ENCODE data around the gene LRRC8A. TPM values are rescaled to one million over a fixed set of nuclear protein-coding genes. Genes with fewer than 3 reads are reported as not detected.

LRRC8A gene
- total RNA-seq, 3 donors from 2014 or later, result 25.3 to 48.5 (median 25.4) TPM

DNA sequence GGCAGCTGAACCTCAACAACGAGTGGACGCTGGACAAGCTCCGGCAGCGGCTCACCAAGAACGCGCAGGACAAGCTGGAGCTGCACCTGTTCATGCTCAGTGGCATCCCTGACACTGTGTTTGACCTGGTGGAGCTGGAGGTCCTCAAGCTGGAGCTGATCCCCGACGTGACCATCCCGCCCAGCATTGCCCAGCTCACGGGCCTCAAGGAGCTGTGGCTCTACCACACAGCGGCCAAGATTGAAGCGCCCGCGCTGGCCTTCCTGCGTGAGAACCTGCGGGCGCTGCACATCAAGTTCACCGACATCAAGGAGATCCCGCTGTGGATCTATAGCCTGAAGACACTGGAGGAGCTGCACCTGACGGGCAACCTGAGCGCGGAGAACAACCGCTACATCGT lies 26.4 kb downstream of the LRRC8A start:
- Histone ChIP-seq H3K9me3 (no peaks in the 10 kb centered on the region), H3K4me1 (ENCODE audit: low read depth) (peaks cover 3% of the 10 kb centered on the region), H3K4me3 (no peak overlapping the region), H3K36me3 (ENCODE audit: low read depth) (peaks cover 7% of the 10 kb centered on the region)
- intact Hi-C loops (cut with DNase I, micrococcal nuclease), result no loop called here
- TF ChIP-seq, protein P1, sequence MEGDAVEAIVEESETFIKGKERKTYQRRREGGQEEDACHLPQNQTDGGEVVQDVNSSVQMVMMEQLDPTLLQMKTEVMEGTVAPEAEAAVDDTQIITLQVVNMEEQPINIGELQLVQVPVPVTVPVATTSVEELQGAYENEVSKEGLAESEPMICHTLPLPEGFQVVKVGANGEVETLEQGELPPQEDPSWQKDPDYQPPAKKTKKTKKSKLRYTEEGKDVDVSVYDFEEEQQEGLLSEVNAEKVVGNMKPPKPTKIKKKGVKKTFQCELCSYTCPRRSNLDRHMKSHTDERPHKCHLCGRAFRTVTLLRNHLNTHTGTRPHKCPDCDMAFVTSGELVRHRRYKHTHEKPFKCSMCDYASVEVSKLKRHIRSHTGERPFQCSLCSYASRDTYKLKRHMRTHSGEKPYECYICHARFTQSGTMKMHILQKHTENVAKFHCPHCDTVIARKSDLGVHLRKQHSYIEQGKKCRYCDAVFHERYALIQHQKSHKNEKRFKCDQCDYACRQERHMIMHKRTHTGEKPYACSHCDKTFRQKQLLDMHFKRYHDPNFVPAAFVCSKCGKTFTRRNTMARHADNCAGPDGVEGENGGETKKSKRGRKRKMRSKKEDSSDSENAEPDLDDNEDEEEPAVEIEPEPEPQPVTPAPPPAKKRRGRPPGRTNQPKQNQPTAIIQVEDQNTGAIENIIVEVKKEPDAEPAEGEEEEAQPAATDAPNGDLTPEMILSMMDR (IDR thresholded peaks at IDR 0.05), result no peak
- ATAC-seq (no peak), DNase-seq (no peak)

DNA sequence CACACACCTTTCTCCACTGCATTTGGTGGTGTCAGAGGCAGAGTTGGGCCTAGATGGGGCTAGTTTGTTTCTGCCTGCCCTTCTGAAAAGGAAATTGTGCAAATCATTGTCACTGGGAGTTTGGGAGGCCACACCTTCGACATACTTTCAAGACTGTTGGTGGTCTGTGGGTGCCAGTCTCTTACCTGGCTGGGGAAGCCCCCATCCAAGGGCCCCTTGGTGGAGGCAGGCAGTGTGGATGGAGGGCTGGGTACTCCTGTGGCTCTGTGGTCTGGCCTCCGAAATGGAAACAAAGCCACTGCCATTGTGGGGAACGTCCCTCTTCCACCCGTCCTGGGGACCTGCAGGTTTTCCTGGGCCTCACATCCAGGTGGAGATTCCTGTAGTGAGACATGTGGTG lies 27.9 kb downstream of the LRRC8A start:
- intact Hi-C loops (cut with DNase I, micrococcal nuclease), result no loop called here
- Histone ChIP-seq H3K4me3 (no peak overlapping the region), H3K36me3 (ENCODE audit: low read depth) (peaks cover 7% of the 10 kb centered on the region), H3K4me1 (ENCODE audit: low read depth) (peaks cover 6% of the 10 kb centered on the region), H3K9me3 (no peaks in the 10 kb centered on the region)
- ATAC-seq, result no peak
- no peak for DNase-seq
- TF ChIP-seq, protein P1 (IDR thresholded peaks at IDR 0.05), result no peak

GRCh38 chr9:128910906-128911305 lies 29.0 kb downstream of the LRRC8A start:
- ATAC-seq (no peak), DNase-seq (no peak)
- no peak overlapping the region for H3K4me3 ChIP-seq
- peaks cover 7% of the 10 kb centered on the region for H3K36me3 ChIP-seq (ENCODE audit: low read depth)
- peaks cover 6% of the 10 kb centered on the region for H3K4me1 ChIP-seq (ENCODE audit: low read depth)
- no peaks in the 10 kb centered on the region for H3K9me3 ChIP-seq
- TF ChIP-seq, protein P1 (IDR thresholded peaks at IDR 0.05), result no peak
- intact Hi-C loops (cut with DNase I, micrococcal nuclease), result no loop called here

DNA sequence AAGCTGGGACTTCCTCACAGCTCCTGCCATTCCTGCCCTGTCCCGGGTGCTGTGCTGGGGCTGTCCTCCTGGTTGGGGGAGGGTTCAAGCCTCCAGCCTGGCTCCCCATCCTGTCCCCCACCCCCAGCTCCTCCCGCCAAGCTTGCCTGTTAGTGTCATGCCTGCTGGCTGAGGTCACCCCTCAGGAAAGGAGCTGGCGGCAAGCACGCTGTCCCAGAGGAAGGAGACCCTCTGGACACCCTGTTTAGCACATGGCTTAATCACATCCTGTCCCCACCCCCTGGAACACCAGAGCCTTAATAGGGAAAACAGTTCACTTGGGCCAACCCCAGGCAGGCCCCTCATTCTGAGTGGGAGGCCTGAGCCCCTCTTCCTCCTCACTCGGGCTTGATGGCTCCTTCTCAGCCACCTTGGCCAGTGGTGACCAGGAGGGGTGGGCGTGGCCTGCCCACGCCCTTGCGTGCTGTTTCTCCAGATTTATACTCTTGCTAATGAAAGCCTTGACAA lies 29.6 kb downstream of the LRRC8A start:
- Histone ChIP-seq H3K36me3 (ENCODE audit: low read depth) (peaks cover 7% of the 10 kb centered on the region), H3K4me1 (ENCODE audit: low read depth) (peaks cover 12% of the 10 kb centered on the region), H3K9me3 (no peaks in the 10 kb centered on the region), H3K4me3 (no peak overlapping the region)
- ATAC-seq (peak; percentile 27), DNase-seq (peak in 2 of 3 donors; percentile 19 to 39)
- intact Hi-C loops (cut with DNase I, micrococcal nuclease), result no loop called here
- TF ChIP-seq, protein P1 (IDR thresholded peaks at IDR 0.05), result no peak

- TF ChIP-seq, protein P1 (IDR thresholded peaks at IDR 0.05), result no peak
- no peak overlapping the region for H3K4me3 ChIP-seq
- ATAC-seq, result no peak
- intact Hi-C loops (cut with DNase I, micrococcal nuclease), result no loop called here
- H3K36me3 ChIP-seq (ENCODE audit: low read depth), result peaks cover 7% of the 10 kb centered on the region
- DNase-seq, result no peak
- H3K9me3 ChIP-seq, result no peaks in the 10 kb centered on the region
- H3K4me1 ChIP-seq (ENCODE audit: low read depth), result peaks cover 14% of the 10 kb centered on the region
These were observed 30.4 kb downstream of the LRRC8A start for GRCh38 chr9:128912270-128912853.

Data from mucosa of descending colon (tissue), 3 donors.